HS-27A (cell line): Measurements from ENCODE around the gene PLEKHH2.

Experiments used
- DNase-seq: peaks from one replicate; pipeline ENCODE4 v3.0.0-alpha.2; 2012; ENCODE audit warnings: low read depth, missing footprints

The PLEKHH2 gene

DNA sequence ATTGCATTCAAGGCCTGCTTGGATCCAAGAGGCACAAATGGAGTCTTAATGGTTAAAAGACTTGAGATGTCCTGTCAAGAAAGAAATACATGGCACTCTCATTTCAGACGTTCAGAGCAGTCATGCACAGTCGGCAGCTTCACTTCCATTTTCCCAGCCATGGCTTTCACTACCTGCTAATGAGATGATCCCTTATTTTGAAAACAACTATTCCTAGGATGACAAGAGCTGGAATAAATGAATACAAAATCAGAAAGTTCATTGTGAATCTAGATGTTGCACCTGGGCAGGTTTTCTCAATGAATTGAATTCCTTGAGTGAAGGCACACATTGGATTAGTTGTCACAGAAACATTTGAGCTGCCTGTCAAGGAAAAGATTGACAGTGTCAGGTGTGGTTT, 175.9 kb downstream of the PLEKHH2 start:
- DNase-seq, result no peak

DNA sequence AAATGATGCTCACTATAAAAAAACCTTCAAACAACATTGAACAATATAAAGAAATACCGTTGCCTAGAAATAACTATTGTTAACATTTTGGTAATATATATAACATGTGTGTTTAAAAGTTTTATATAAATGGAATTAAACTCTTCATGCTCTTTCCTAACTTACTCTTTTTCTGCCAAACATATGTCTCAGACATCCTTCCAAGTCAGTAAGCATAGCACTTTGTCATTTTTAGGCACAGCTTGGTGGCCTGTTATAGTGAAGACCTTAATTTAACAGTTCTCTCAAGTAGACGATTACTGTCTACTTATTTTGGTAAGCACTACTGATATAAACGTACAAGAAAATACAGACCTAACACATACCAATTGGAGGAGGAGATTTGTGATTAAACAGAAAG, 177.7 kb downstream of the PLEKHH2 start:
- DNase-seq, result no peak
